ENCODE results near the gene TSPAN9. TPM values are rescaled to one million over a fixed set of nuclear protein-coding genes. Genes with fewer than 3 reads are reported as not detected.

TSPAN9 gene
- total and polyA plus RNA-seq, 2 experiments from 2014 or later: 6.0 to 31.5 TPM

DNA sequence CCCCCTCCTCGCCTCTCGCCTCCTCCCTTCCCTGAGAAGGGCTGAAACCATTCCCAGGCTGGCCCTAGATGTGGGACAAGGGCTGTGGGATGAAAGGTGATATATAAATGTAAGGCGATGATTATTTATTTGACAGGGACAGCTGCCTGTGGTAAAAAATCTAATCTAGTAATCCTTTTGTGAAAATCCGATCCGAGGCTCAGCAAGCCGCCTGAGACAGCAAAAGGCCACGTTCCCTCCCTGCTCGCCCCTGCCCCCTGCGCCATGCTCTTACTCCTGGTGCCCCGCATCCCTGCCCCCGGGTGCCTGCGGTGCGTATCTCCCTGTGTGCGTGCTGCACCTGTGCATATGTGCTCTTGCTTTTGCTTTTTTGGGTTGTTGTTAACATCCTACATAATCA lies 65.2 kb downstream of the TSPAN9 start (continued):
- TF ChIP-seq ZNF462 (CRISPR knock-in tag; IDR thresholded peaks at IDR 0.05) (no peak), STAT1 (IDR thresholded peaks at IDR 0.05; ENCODE audit: unreplicated experiment) (no peak), EZH2phosphoT487 (IDR thresholded peaks at IDR 0.05; ENCODE audit: unreplicated experiment) (no peak), ZNF114 (CRISPR knock-in tag; IDR thresholded peaks at IDR 0.05) (no peak), EZH2 (IDR thresholded peaks at IDR 0.05; ENCODE audit: low read depth, unreplicated experiment) (no peak), ZNF331 (CRISPR knock-in tag; IDR thresholded peaks at IDR 0.05; ENCODE audit: low read depth) (no peak), JUNB (IDR thresholded peaks at IDR 0.05; ENCODE audit: unreplicated experiment) (no peak), NANOG (IDR thresholded peaks at IDR 0.05; ENCODE audit: borderline replicate concordance) (no peak)
- TF ChIP-seq, protein P1, sequence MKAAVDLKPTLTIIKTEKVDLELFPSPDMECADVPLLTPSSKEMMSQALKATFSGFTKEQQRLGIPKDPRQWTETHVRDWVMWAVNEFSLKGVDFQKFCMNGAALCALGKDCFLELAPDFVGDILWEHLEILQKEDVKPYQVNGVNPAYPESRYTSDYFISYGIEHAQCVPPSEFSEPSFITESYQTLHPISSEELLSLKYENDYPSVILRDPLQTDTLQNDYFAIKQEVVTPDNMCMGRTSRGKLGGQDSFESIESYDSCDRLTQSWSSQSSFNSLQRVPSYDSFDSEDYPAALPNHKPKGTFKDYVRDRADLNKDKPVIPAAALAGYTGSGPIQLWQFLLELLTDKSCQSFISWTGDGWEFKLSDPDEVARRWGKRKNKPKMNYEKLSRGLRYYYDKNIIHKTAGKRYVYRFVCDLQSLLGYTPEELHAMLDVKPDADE (IDR thresholded peaks at IDR 0.05): no peak
- TF ChIP-seq, protein P2, sequence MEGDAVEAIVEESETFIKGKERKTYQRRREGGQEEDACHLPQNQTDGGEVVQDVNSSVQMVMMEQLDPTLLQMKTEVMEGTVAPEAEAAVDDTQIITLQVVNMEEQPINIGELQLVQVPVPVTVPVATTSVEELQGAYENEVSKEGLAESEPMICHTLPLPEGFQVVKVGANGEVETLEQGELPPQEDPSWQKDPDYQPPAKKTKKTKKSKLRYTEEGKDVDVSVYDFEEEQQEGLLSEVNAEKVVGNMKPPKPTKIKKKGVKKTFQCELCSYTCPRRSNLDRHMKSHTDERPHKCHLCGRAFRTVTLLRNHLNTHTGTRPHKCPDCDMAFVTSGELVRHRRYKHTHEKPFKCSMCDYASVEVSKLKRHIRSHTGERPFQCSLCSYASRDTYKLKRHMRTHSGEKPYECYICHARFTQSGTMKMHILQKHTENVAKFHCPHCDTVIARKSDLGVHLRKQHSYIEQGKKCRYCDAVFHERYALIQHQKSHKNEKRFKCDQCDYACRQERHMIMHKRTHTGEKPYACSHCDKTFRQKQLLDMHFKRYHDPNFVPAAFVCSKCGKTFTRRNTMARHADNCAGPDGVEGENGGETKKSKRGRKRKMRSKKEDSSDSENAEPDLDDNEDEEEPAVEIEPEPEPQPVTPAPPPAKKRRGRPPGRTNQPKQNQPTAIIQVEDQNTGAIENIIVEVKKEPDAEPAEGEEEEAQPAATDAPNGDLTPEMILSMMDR (conservative IDR thresholded peaks at IDR 0.05; ENCODE audit: low read depth in 2 of 2): no peak
